Suprapubic skin (tissue), 3 donors: ENCODE results near the gene SYNJ2.

Experiments
- CTCF ChIP-seq, 2 donors: fragments of 200-600 bp in 1 of 2; fragments of 450-650 bp in 1 of 2; sonication (generic) in 1 of 2; IDR thresholded peaks; one replicate each; pipeline ENCODE4 v1.5.1; 2016 to 2019; ENCODE audit warnings: antibody characterized with exemption in 2 of 2, mild to moderate bottlenecking in 1 of 2, moderate library complexity in 1 of 2
- POLR2A ChIP-seq, 2 donors: fragments of 450-650 bp; IDR thresholded peaks; one replicate each; pipeline ENCODE4 v1.6.1; 2017; ENCODE audit warnings: antibody characterized with exemption in 2 of 2, mild to moderate bottlenecking in 2 of 2, moderate library complexity in 2 of 2

- TF ChIP-seq CTCF (IDR thresholded peaks at IDR 0.05) (no peak), POLR2A (IDR thresholded peaks at IDR 0.05) (no peak)
These were observed 39.3 kb upstream of the SYNJ2 start for GRCh38 chr6:157942351-157942750.
